ENCODE measurements around the gene RFX6. TPM values are rescaled to one million over a fixed set of nuclear protein-coding genes. Genes with fewer than 3 reads are reported as not detected.
A peak's percentile ranks its signal among the peaks of the same experiment; 100 is the strongest.

RFX6 gene
- total and polyA plus RNA-seq, 4 donors: 0.01 to 1.5 TPM; not detected in 2

GRCh38 chr6:116954938-116955337 is 77.9 kb downstream of the RFX6 start:
- 66 to 75% methylated on average over 7 of the region's 7 CpGs for WGBS, 2 donors

GRCh38 chr6:116955773-116956172 is 78.7 kb downstream of the RFX6 start:
- no peak for ATAC-seq (ENCODE audit: insufficient read depth, low FRiP score)
- no peak overlapping the region for H3K9ac ChIP-seq (ENCODE audit: insufficient read depth in 1 of 2, low read length in 2 of 2)
- H3K4me1 ChIP-seq (ENCODE audit: control insufficient read depth in 5 of 5, insufficient read depth in 5 of 5, low read length in 5 of 5): peaks cover 0 to 5% (median 0%) of the 10 kb centered on the region in 5 donors
- H3K27ac ChIP-seq (ENCODE audit: low read depth in 1 of 2, low read length in 1 of 2): no peak overlapping the region
- no peaks in the 10 kb centered on the region for H3K9me3 ChIP-seq (ENCODE audit: control insufficient read depth in 4 of 4, insufficient read depth in 3 of 4, low read length in 3 of 4)
- H3K36me3 ChIP-seq (ENCODE audit: control insufficient read depth in 4 of 4, insufficient read depth in 4 of 4, low read length in 4 of 4): no peaks in the 10 kb centered on the region
- no peak for TF ChIP-seq CTCF (IDR thresholded peaks at IDR 0.05; ENCODE audit: control extremely low read depth, extremely low read depth)
- 47 to 68% methylated on average over 7 of the region's 7 CpGs for WGBS, 2 donors
- DNase-seq: no peak
- no peaks in the 10 kb centered on the region for H3K27me3 ChIP-seq (ENCODE audit: control insufficient read depth in 3 of 3, insufficient read depth in 3 of 3, low read length in 2 of 3)
- H3K4me3 ChIP-seq: no peak overlapping the region

More at GRCh38 chr6:116954938-116955337, 77.9 kb downstream of the RFX6 start:
- ATAC-seq (ENCODE audit: insufficient read depth, low FRiP score) (no peak), DNase-seq (peak in 2 of 3 donors; percentile 41 to 64)
- no peak overlapping the region for H3K27ac ChIP-seq (ENCODE audit: low read depth in 1 of 2, low read length in 1 of 2)
- H3K4me3 ChIP-seq: no peak overlapping the region
- no peak overlapping the region for H3K9ac ChIP-seq (ENCODE audit: insufficient read depth in 1 of 2, low read length in 2 of 2)
- no peaks in the 10 kb centered on the region for H3K27me3 ChIP-seq (ENCODE audit: control insufficient read depth in 3 of 3, insufficient read depth in 3 of 3, low read length in 2 of 3)
- peaks cover 0 to 5% (median 0%) of the 10 kb centered on the region in 5 donors for H3K4me1 ChIP-seq (ENCODE audit: control insufficient read depth in 5 of 5, insufficient read depth in 5 of 5, low read length in 5 of 5)
- no peaks in the 10 kb centered on the region for H3K36me3 ChIP-seq (ENCODE audit: control insufficient read depth in 4 of 4, insufficient read depth in 4 of 4, low read length in 4 of 4)
- TF ChIP-seq CTCF (IDR thresholded peaks at IDR 0.05; ENCODE audit: control extremely low read depth, extremely low read depth): no peak
- no peaks in the 10 kb centered on the region for H3K9me3 ChIP-seq (ENCODE audit: control insufficient read depth in 4 of 4, insufficient read depth in 3 of 4, low read length in 3 of 4)

- ATAC-seq (ENCODE audit: insufficient read depth, low FRiP score) (no peak), DNase-seq (peak; percentile 13 to 47 (median 25))
- Histone ChIP-seq H3K4me1 (ENCODE audit: control insufficient read depth in 5 of 5, insufficient read depth in 5 of 5, low read length in 5 of 5) (no peaks in the 10 kb centered on the region), H3K36me3 (ENCODE audit: control insufficient read depth in 4 of 4, insufficient read depth in 4 of 4, low read length in 4 of 4) (no peaks in the 10 kb centered on the region), H3K4me3 (no peak overlapping the region), H3K9ac (ENCODE audit: insufficient read depth in 1 of 2, low read length in 2 of 2) (no peak overlapping the region), H3K9me3 (ENCODE audit: control insufficient read depth in 4 of 4, insufficient read depth in 3 of 4, low read length in 3 of 4) (no peaks in the 10 kb centered on the region), H3K27me3 (ENCODE audit: control insufficient read depth in 3 of 3, insufficient read depth in 3 of 3, low read length in 2 of 3) (no peaks in the 10 kb centered on the region), H3K27ac (ENCODE audit: low read depth in 1 of 2, low read length in 1 of 2) (no peak overlapping the region)
- 10 to 48% methylated on average over 1 of the region's 1 CpG for WGBS, 2 donors
- TF ChIP-seq CTCF (IDR thresholded peaks at IDR 0.05; ENCODE audit: control extremely low read depth, extremely low read depth): no peak
Observed at GRCh38 chr6:116963972-116964371, 86.9 kb downstream of the RFX6 start.
